ENCODE results near the gene MYADML2.

Gene MYADML2

GRCh38 chr17:81978524-81979298 is 31.7 kb upstream of the MYADML2 start:
- ChIA-PET POLR2A (no interaction called here), CTCF (interaction anchor here (1.2 to 3.4 kb wide), 2 partner anchors 19 to 59 kb away, joined by 3 to 18 read pairs; partner anchors contain the start of gene DCXR)
- TF ChIP-seq CTCF (IDR thresholded peaks at IDR 0.05; ENCODE audit: control extremely low read depth, extremely low read depth, low read depth, missing control alignments): no peak
- DNase-seq (ENCODE audit: extremely low spot score): no peak

GRCh38 chr17:81977211-81977808 is 30.3 kb upstream of the MYADML2 start, which contains the start of gene ASPSCR1:
TSS of gene ASPSCR1 (plus strand) at chr17:81977629. CDS start at chr17:81977647, 18 bp downstream.
- CTCF ChIA-PET: interaction anchor here (1.3 kb wide), 3 partner anchors 10 to 18 kb away, joined by 3 to 7 read pairs (median 3); no protein-coding TSS in a partner anchor
- TF ChIP-seq CTCF (IDR thresholded peaks at IDR 0.05; ENCODE audit: control extremely low read depth, extremely low read depth, low read depth, missing control alignments): no peak
- DNase-seq (ENCODE audit: extremely low spot score): peak; percentile 96
- POLR2A ChIA-PET: interaction anchor here (1.1 kb wide), 1 partner anchor 10 kb away, joined by 6 read pairs; no protein-coding TSS in a partner anchor

GRCh38 chr17:81976332-81977210 is 29.5 kb upstream of the MYADML2 start:
- DNase-seq (ENCODE audit: extremely low spot score): no peak
- no peak for TF ChIP-seq CTCF (IDR thresholded peaks at IDR 0.05; ENCODE audit: control extremely low read depth, extremely low read depth, low read depth, missing control alignments)
- ChIA-PET CTCF (interaction anchor here (1.3 to 1.9 kb wide), 4 partner anchors 9 to 17 kb away, joined by 3 to 14 read pairs (median 5); no protein-coding TSS in a partner anchor), POLR2A (interaction anchor here (1.1 kb wide), 1 partner anchor 9 kb away, joined by 6 read pairs; no protein-coding TSS in a partner anchor)

- DNase-seq (ENCODE audit: extremely low spot score): no peak
- no peak for TF ChIP-seq CTCF (IDR thresholded peaks at IDR 0.05; ENCODE audit: control extremely low read depth, extremely low read depth, low read depth, missing control alignments)
- POLR2A ChIA-PET: no interaction called here
- CTCF ChIA-PET: interaction anchor here (2.3 kb wide), 1 partner anchor 13 kb away, joined by 12 read pairs; the partner anchor contains the start of gene NOTUM
These were observed 26.4 kb upstream of the MYADML2 start for GRCh38 chr17:81973432-81973831.

- DNase-seq (ENCODE audit: extremely low spot score): no peak
- ChIA-PET POLR2A (no interaction called here), CTCF (interaction anchor here (1.3 to 2.7 kb wide), 2 partner anchors 9 to 52 kb away, joined by 4 to 22 read pairs; no protein-coding TSS in a partner anchor)
- no peak for TF ChIP-seq CTCF (IDR thresholded peaks at IDR 0.05; ENCODE audit: control extremely low read depth, extremely low read depth, low read depth, missing control alignments)
These were observed 22.1 kb upstream of the MYADML2 start for GRCh38 chr17:81968850-81969812.

Data from GM10248 (cell line).